Stimulated activated naive CD8-positive, alpha-beta T cell treated with anti-CD3 and anti-CD28 coated beads, Interleukin-15, Interleukin-2, amounts not matched to agents 100 U/mL and 50 U/mL, for 24 hours (primary cell): ENCODE data around the gene CDK12.
"Not testable (repeated sequence)": the region's sequence is repeated elsewhere in the genome, so short reads cannot be mapped to it uniquely, and the experiment has no call there.

Experiments
- ATAC-seq: fragments of 150-1000 bp; cut with Tn5 transposase; one replicate; pipeline ENCODE4 v1.10.0; 2021
- DNase-seq: peaks from one replicate; pipeline ENCODE4 v3.0.0; 2021

The CDK12 gene

GRCh38 chr17:39507511-39507910 is 46.2 kb downstream of the CDK12 start:
- no peak for ATAC-seq
- DNase-seq: no peak

- DNase-seq: no peak
- no peak for ATAC-seq
Observed at GRCh38 chr17:39508987-39509386, 47.7 kb downstream of the CDK12 start.

DNA sequence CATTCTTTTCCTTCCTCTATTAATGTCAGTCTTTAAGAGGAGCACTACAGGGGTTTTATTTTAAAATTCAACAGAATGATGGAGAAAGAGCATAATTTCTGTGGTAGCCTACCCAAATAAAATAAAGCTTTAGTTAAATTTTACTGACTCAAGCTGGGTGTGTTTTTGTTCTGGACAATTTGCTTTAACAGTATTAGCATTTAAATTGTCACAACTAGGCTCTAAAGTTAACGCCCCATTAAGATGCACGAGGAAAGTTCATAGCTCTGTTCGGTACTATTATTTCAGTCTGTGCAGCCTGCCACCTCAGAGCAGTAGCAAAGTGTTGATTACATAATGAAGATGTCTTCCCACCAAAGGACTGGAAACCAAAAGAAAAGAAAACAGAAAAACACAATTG is 52.0 kb downstream of the CDK12 start:
- DNase-seq (no peak), ATAC-seq (no peak)

DNA sequence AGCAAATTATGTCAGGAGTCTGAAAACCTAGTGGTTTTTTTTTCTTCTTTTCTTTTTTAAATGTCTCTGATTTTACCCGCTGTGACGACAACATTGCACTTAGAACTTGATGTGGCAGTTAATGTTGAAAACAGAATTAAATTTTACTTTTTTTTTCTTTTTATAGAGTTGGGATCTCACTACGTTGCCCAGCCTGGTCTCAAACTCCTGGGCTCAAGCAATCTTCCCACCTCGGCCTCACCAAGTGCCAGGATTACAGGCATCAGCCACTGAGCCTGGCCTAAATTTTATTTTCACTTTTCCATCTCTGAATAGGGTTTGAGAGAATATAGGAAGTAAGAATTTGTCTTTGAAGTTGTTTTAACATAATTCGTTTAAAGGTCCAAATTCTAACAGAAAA is 52.6 kb downstream of the CDK12 start:
- DNase-seq: no peak
- ATAC-seq: no peak

DNA sequence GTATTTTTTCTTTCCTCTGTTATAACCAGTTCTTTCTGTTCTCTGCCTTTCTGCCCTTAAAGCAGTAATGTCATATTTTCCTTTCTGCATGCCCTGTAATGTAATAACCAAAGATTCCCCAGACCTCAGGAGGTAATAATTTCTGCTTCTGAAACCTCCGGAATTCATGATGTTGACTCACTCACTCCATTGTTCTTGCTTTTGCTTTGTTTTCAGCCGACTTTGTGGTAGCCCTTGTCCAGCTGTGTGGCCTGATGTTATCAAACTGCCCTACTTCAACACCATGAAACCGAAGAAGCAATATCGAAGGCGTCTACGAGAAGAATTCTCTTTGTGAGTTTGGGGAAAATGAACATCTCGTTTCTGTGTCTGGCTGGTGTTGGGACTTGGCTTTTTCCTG is 55.9 kb downstream of the CDK12 start:
- ATAC-seq: no peak
- DNase-seq: no peak

GRCh38 chr17:39525801-39526506 is 64.7 kb downstream of the CDK12 start:
- ATAC-seq (no peak), DNase-seq (no peak)

- ATAC-seq (no peak), DNase-seq (no peak)
Observed at GRCh38 chr17:39527220-39527813, 66.0 kb downstream of the CDK12 start.

DNA sequence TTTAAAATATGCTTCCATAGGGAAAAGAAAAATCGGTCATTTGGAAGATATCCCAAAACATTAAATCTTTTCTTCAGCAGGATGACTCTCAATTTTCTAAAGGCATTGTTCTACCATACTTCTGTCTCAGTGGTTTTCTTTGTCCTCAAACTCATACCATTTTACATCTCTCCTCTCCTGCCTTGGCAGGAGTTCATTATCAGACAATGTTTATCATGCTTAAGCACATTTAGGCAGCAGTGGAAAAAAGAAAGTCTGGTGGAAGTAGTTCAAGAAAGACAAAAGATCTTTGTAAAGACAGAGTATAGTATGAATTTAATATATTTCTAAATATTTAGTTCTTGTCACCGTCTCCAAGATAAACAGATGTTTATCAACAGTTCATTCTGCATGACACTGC is 68.2 kb downstream of the CDK12 start:
- DNase-seq: no peak
- no peak for ATAC-seq

- DNase-seq: no peak
- ATAC-seq: no peak
Observed at GRCh38 chr17:39530513-39530912, 69.2 kb downstream of the CDK12 start.

DNA sequence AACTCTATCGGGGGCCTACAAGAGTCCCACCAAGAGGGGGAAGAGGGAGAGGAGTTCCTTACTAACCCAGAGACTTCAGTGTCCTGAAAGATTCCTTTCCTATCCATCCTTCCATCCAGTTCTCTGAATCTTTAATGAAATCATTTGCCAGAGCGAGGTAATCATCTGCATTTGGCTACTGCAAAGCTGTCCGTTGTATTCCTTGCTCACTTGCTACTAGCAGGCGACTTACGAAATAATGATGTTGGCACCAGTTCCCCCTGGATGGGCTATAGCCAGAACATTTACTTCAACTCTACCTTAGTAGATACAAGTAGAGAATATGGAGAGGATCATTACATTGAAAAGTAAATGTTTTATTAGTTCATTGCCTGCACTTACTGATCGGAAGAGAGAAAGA is 70.0 kb downstream of the CDK12 start:
- DNase-seq: no peak

DNA sequence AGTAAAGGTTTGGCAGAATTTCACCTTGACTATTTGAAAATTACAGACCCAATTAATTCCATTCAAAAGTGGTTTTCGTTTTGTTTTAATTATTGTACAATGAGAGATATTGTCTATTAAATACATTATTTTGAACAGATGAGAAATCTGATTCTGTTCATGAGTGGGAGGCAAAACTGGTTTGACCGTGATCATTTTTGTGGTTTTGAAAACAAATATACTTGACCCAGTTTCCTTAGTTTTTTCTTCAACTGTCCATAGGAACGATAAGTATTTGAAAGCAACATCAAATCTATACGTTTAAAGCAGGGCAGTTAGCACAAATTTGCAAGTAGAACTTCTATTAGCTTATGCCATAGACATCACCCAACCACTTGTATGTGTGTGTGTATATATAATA is 72.6 kb downstream of the CDK12 start:
- DNase-seq (no peak), ATAC-seq (no peak)

More for the DNA sequence above, 70.0 kb downstream of the CDK12 start:
- ATAC-seq: no peak

GRCh38 chr17:39534768-39535405 is 73.6 kb downstream of the CDK12 start:
- ATAC-seq (no peak), DNase-seq (no peak)

- DNase-seq (no peak), ATAC-seq (no peak)
Observed at GRCh38 chr17:39536468-39536867, 75.2 kb downstream of the CDK12 start.

DNA sequence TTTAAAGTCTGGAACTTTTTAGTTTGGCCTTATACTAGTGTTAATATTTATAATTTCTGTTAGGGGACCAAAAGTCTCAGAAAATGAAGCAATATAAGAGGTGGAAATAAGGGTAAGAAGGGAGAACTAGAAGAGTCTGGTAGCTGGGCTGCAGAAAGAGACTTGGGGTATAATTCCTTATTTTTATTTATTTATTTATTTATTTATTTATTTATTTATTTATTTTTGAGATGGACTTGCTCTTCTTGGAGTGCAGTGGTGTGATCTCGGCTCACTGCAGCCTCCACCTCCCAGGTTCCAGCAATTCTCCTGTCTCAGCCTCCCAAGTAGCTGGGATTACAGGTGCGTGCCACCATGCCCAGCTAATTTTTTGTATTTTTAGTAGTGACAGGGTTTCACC is 76.1 kb downstream of the CDK12 start:
- ATAC-seq, DNase-seq: not testable (repeated sequence)

- DNase-seq (no peak), ATAC-seq (no peak)
Observed at GRCh38 chr17:39538866-39539265, 77.6 kb downstream of the CDK12 start.

DNA sequence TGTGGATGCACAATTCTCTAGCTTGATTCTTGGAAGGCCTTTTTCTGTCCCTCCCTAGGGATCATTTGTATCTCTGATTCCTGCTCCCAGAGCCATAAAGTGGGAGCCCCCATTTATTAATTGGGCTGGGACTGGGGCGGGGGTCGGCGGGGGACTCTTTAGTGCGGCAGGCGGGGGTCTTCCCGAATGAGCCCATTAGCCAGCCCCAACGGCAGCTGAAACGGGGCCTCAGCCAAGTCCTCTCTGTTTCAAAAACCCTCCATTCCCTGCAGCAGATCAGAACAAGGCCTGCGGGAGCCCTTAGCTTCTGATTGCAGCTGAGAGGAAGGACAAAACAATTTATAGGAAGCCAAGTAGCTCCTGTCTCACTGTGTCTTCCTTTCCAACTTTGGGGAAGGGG is 79.3 kb downstream of the CDK12 start:
- DNase-seq (no peak), ATAC-seq (no peak)

GRCh38 chr17:39541652-39542051 is 80.4 kb downstream of the CDK12 start:
- no peak for ATAC-seq
- DNase-seq: no peak

DNA sequence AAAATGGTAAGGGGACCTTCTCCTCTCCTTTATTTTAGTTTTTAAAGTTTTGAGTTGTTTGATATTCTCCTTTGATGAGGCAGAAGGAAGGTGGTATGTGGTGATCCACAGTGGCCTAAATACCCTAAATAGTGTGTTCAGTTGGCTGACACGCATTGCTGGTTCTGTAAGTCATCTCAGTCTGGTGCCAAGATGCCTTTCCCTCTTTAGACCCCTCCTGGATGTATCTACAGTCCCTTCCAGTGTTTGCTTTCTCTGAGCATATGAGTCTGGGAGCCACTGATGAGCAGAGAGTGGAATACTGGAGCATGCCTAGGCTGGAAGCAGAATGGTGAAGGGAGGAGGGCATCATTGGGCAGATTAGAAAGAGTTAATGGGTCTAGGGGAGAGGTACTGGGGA is 81.9 kb downstream of the CDK12 start:
- DNase-seq (no peak), ATAC-seq (no peak)

- DNase-seq (no peak), ATAC-seq (no peak)
Observed at GRCh38 chr17:39543664-39544063, 82.4 kb downstream of the CDK12 start.

DNA sequence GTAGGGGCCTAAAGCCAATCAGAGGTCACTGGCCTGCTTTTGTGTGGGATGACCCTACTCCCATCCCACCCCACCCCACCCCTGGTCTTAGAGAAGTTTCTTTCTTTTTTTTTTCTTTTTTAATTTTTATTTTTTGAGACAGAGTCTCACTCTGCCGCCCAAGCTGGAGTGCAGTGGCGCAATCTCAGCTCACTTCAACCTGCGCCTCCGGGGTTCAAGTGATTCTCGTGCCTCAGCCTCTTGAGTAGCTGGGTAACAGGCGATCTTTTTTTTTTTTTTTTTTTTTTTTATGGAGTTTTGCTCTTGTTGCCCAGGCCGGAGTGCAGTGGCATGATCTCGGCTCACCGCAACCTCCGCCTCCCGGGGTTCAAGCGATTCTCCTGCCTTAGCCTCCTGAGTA is 83.1 kb downstream of the CDK12 start:
- ATAC-seq: not testable (repeated sequence)

GRCh38 chr17:39547713-39548478 is 86.6 kb downstream of the CDK12 start:
- DNase-seq: peak; percentile 81
- ATAC-seq: peak; percentile 75

More for the DNA sequence above, 83.1 kb downstream of the CDK12 start:
- not testable (repeated sequence) for DNase-seq

- DNase-seq (no peak), ATAC-seq (no peak)
Observed at GRCh38 chr17:39548494-39549225, 87.4 kb downstream of the CDK12 start.
